ENCODE results near the gene INVS. TPM values are rescaled to one million over a fixed set of nuclear protein-coding genes. Genes with fewer than 3 reads are reported as not detected.

The INVS gene
- total RNA-seq, 1 experiment from 2014 or later: 21.1 TPM

GRCh38 chr9:100350188-100350587 lies 251.1 kb downstream of the INVS start:
- CTCF ChIA-PET: no interaction called here
- intact Hi-C loops (cut with micrococcal nuclease): no loop called here
- H3K4me1 ChIP-seq (ENCODE audit: control insufficient read depth in 1 of 2, insufficient read depth in 2 of 2, low read length in 2 of 2): peaks cover 0 to 26% of the 10 kb centered on the region in 2 experiments; a peak in 2 of 4 replicates
- no peak for ATAC-seq
- no peak overlapping the region for H3K4me3 ChIP-seq (replicated peaks in 1 of 2; ENCODE audit: low read depth in 1 of 2, low read length in 2 of 2)
- H3K27ac ChIP-seq (ENCODE audit: low read depth, low read length): no peak overlapping the region
- H3K27me3 ChIP-seq (ENCODE audit: insufficient read depth, low read length): no peaks in the 10 kb centered on the region
- H3K79me2 ChIP-seq (ENCODE audit: insufficient read depth, low read length): peaks cover 78% of the 10 kb centered on the region
- RAD21 ChIA-PET (ENCODE audit: low non-redundant PET in 1 of 2, low total read pairs in 2 of 2, uncharacterized antibody in 2 of 2, unreplicated experiment in 2 of 2): no interaction called here
- peaks cover 8% of the 10 kb centered on the region; the same call in 1 of the 2 replicates for H4K20me1 ChIP-seq (ENCODE audit: insufficient read depth)
- TF ChIP-seq EGR1 (IDR thresholded peaks at IDR 0.05; ENCODE audit: low read depth): no peak
- TF ChIP-seq CEBPB (IDR thresholded peaks at IDR 0.05; ENCODE audit: low read depth): no peak
- no peak for TF ChIP-seq ELF1 (IDR thresholded peaks at IDR 0.05; ENCODE audit: borderline replicate concordance, low read depth)
- no peak for TF ChIP-seq SP1 (IDR thresholded peaks at IDR 0.05; ENCODE audit: low read depth)
- no peak for TF ChIP-seq SIN3A (IDR thresholded peaks at IDR 0.05; ENCODE audit: low read depth)
- TF ChIP-seq CBX3 (IDR thresholded peaks at IDR 0.05; ENCODE audit: low read depth): no peak
- TF ChIP-seq EZH2 (IDR thresholded peaks at IDR 0.05): no peak
- TF ChIP-seq EZH2phosphoT487 (IDR thresholded peaks at IDR 0.05; ENCODE audit: borderline replicate concordance): no peak
- no peak for TF ChIP-seq ZNF274 (IDR thresholded peaks at IDR 0.05; ENCODE audit: low read depth, low read length)
- TF ChIP-seq, protein P1, sequence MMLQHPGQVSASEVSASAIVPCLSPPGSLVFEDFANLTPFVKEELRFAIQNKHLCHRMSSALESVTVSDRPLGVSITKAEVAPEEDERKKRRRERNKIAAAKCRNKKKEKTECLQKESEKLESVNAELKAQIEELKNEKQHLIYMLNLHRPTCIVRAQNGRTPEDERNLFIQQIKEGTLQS (IDR thresholded peaks at IDR 0.05): no peak
- TF ChIP-seq RAD21 (IDR thresholded peaks at IDR 0.05; ENCODE audit: low read depth): no peak
- TF ChIP-seq ZFX (IDR thresholded peaks at IDR 0.05): no peak
- peak overlapping the region; percentile 34; the same call in 1 of the 2 replicates for H3K4me2 ChIP-seq (ENCODE audit: low read length)
- DNase-seq (ENCODE audit: low read depth, low spot score): no peak
- no peak overlapping the region for H2AFZ ChIP-seq (ENCODE audit: low read depth, low read length, poor library complexity, severe bottlenecking)
- no peak overlapping the region for H3K9ac ChIP-seq (ENCODE audit: low read length)
- POLR2A ChIA-PET: no interaction called here
- peaks cover 17 to 31% of the 10 kb centered on the region in 2 experiments for H3K36me3 ChIP-seq (ENCODE audit: control insufficient read depth in 1 of 2, insufficient read depth in 2 of 2, low read length in 2 of 2)
- BruUV-seq (replicated peaks): no TSS peak
- H3K9me3 ChIP-seq (ENCODE audit: control insufficient read depth in 1 of 2, insufficient read depth in 1 of 2, low read depth in 1 of 2, low read length in 2 of 2): no peaks in the 10 kb centered on the region
- no peaks in the 10 kb centered on the region for H3K9me2 ChIP-seq (ENCODE audit: insufficient read depth)

Other genes starting within 250 kb of the INVS start
- 24.6 TPM for gene STX17, start 192.6 kb upstream of the INVS start, total RNA-seq (2021; ENCODE audit: unreplicated experiment)
- 9.4 TPM for gene ERP44, start 243 bp upstream of the INVS start, total RNA-seq (2021; ENCODE audit: unreplicated experiment)

Data from HCT116 (cell line).